NCI-H2081 (cell line): Measurements from ENCODE around the gene ZNF613.
"Not testable (repeated sequence)": the region's sequence is repeated elsewhere in the genome, so short reads cannot be mapped to it uniquely, and the experiment has no call there.

Experiments
- DNase-seq, 2 experiments: peaks; one replicate each; lab custom pipeline; 2025; lab: John Stamatoyannopoulos, UW

The ZNF613 gene

DNA sequence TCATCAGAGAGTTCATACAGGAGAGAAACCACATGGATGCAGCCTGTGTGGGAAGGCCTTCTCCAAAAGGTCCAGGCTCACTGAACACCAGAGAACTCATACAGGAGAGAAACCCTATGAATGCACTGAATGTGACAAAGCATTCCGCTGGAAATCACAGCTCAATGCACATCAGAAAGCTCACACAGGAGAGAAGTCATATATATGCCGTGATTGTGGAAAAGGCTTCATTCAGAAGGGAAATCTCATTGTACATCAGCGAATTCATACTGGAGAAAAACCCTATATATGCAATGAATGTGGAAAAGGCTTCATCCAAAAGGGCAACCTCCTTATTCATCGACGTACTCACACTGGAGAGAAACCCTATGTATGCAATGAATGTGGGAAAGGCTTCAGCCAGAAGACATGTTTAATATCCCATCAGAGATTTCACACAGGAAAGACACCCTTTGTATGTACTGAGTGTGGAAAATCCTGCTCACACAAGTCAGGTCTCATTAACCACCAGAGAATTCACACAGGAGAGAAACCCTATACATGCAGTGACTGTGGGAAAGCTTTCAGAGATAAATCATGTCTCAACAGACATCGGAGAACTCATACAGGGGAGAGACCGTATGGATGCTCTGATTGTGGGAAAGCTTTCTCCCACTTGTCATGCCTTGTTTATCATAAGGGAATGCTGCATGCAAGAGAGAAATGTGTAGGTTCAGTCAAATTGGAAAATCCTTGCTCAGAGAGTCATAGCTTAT lies 17.7 kb downstream of the ZNF613 start:
- no peak for DNase-seq

DNA sequence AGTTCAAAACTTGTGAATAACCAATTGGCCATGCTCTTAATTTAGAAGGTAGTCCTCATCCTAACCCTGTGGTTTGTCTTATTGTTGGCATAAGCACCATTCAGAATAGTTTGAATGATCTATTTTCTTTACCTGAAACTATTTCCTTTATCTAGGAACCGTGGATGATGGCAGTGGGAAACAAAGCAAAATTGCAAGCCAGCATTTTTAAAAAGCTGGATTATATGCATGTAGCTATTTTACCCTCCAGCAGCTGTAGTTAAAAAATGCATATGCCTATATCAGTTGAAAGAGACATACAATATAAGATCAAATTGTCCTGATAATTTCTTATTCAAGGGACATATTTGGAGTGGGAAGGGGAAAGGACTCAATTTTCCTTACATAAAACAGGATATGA lies 19.3 kb downstream of the ZNF613 start:
- DNase-seq: no peak

- no peak for DNase-seq
Measured at GRCh38 chr19:51948975-51949374, 21.7 kb downstream of the ZNF613 start.

DNA sequence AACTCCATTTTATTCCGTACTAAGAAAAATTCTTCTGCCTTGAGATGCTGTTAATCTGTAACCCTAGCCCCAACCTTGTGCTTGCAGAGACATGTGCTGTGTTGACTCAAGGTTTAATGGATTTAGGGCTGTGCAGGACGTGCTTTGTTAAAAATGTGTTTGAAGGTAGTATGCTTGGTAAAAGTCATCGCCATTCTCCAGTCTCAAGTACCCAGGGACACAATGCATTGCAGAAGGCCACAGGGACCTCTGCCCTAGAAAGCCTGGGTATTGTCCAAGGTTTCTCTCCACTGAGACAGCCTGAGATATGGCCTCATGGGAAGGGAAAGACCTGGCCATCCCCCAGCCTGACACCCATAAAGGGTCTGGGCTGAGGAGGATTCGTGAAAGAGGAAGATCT lies 30.6 kb downstream of the ZNF613 start:
- not testable (repeated sequence) for DNase-seq

DNA sequence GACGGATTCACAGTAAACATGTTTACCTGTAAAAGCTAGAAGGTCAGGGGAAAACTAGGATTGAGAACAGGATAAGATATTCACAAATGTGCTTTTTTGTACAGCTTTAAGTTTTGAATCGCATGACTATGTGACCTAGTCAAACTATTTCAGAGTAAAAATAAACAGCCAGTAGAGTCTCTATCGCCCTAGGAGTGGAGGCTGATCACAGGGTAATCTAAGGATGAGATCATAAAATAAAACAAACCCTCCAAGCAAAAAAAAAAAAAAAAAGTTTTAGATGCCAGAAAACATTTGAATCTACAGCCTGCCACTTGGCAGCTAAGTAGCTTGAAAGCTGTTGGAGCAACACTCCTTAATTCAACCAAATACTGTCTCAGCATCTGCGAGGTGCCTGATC lies 32.5 kb downstream of the ZNF613 start:
- no peak for DNase-seq

DNA sequence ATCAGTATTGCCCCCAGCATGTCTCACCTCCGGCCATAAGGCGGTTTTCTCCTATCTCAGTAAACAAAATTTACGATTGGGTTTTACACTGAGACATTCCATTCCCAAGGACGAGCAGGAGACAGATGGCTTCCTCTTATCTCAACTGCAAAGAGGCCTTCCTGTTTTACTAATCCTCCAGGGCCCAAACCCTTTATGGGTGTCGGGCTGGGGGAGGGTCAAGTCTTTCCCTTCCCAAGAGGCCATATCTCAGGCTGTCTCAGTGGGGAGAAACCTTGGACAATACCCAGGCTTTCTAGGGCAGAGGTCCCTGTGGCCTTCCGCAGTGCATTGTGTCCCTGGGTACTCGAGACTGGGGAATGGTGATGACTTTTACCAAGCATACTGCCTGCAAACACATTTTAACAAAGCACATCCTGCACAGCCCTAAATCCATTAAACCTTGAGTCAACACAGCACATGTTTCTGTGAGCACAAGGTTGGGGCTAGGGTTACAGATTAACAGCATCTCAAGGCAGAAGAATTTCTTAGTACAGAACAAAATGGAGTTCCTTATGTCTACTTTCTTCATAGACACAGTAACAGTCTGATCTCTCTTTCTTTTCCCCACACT lies 33.5 kb downstream of the ZNF613 start:
- DNase-seq: not testable (repeated sequence)

DNA sequence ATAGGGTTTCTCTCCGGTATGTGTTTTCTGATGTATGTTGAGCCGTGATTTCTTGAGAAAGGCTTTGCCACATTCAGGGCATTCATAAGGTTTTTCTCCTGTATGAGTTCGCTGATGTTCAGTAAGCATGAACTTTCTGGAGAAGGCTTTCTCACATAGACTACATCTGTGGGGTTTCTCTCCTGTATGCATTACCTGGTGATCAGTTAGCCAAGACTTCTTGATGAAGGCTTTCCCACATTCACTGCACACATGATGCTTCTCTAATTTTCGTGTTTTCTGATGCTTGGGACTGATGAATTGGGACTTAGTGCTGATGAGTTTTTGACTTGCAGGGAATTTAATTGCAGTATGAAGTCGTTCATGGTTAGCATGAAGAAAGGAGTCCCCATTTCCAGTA lies 38.3 kb downstream of the ZNF613 start:
- DNase-seq: no peak

DNA sequence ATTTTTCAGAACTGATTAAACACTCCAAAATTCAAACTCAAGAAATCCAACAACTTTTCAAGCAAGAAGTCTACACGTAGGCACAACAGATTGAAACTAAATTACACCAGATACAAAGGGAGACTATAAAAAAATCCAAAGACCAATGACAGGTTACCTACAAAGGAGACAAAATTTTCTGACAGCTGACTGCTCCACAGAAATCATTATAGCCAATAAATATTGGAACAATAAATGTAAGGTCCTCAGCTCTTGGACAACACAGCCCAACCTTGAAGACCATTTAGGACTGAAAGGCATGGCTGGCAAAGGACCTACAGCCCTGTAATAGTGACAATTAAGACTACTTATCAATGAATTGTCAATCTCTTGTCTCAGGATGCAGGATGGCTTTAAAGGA lies 43.4 kb downstream of the ZNF613 start:
- no peak for DNase-seq

DNA sequence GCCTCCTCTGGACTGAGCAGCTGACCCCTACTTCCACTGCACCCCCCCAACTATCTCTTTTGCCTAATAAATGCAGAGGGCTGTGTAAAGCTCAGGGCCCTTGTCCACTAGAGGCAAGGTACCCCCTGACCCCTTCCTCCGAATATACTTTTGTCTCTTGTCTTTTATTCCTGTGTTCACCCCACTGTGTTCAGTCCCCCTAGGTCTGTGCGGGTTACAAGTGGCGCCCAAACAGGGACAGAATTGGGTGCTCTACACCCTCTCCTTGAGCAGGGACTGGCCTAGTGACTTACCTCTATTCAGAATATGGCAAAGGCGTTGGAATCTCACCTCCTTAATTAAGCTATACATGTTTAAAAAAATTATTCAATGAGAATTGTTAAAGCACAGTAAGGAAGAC lies 44.4 kb downstream of the ZNF613 start:
- DNase-seq: no peak

DNA sequence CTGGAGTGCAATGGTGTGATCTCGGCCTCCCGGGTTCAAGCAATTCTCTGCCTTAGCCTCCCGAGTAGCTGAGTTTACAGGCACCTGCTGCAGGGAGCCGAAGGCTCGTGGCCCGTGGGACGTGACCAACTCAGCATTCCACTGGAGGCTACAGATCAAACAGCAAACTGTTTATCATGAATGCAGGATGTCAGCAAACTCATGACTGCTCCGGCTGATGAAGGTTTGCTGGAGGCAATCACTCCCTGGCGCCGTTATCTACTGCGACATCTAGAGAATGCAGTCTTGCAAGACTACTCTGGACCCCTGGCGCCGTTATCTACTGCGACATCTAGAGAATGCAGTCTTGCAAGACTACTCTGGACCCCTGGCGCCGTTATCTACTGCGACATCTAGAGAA lies 48.5 kb downstream of the ZNF613 start:
- DNase-seq: not testable (repeated sequence)

DNA sequence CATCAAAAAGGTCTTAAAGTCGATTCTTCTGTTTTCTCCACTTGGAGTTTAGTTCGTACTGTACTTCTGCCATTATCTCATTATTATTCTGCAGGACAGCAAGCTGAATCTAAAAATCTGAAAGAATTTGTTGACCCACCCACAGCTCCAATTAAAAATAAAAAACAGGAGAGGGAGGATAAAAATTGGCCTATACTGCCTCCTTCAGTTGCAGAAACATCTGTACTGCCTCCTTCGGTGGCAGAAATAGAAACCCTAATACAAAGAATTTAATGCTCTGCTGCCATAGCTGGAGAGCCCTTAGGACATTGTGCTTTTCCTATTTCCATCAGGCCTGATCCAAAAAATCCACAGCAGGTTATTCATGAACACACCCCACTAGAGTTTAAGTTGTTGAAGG lies 49.6 kb downstream of the ZNF613 start:
- no peak for DNase-seq

- DNase-seq: no peak
Measured at GRCh38 chr19:51977346-51977745, 50.1 kb downstream of the ZNF613 start.

GRCh38 chr19:51978882-51979281 lies 51.6 kb downstream of the ZNF613 start:
- DNase-seq: no peak

- DNase-seq: no peak
Measured at GRCh38 chr19:51980116-51980736, 53.0 kb downstream of the ZNF613 start.

GRCh38 chr19:51980926-51981325 lies 53.7 kb downstream of the ZNF613 start:
- not testable (repeated sequence) for DNase-seq

DNA sequence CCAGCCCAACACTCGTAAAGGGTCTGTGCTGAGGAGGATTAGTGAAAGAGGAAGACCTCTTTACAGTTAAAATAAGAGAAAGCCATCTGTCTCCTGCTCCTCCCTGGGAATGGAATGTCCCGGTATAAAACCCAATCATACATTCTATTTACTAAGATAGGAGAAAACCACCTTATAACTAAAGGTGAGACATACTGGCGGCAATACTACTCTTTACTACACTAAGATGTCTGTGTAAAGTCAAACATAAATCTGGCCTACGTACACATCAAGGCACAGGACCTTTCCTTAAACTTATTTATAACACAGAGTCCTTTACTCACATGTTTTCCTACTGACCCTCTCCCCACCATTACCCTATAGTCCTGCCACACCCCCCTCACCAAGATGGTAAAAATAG lies 56.1 kb downstream of the ZNF613 start:
- no peak for DNase-seq

DNA sequence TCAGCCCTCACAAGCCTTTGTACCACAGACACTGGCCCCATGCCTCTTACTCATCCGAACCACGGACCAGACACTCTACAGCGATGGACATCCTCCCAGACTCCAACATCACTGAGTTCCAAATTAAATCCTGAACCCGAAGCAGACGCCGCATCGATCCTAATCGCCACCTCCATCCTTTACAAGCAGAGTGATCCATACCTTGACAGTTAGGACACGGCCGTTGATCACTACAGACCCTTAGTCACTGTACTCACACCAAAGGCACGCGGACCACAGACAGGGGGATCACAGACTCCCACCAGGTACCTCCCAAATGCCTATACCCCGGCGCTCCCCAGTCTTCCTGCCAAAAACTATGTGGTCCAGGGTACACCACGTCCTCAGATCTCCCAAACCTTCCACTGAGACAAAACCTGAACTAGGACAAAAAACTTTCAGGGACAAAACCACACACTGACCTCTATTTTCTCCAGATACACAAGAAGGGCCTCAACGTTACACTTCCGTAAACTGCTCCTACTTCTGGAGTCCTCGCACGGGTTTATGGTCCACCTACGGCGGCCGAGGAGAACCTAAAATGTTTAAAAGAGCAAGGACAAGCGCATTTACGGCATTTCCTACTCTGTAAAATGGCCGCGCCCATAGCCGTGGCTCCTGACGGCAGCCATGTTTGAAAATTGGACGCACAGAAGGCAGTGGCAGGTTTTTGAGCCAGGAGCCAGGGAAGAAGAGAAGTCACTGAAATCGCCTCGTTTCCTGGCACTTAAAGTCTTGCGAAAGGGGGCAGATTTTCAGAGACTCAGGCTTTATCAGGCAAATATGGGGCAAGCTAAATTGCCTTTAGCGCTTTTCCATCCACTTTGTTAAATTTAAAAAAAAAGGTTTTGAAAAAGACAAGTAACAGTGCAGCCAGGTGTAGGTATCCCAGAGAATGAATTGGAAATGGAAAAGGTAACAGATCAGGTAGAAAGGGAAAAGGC lies 59.3 kb downstream of the ZNF613 start, which contains the start of gene ZNF350:
Gene ZNF350, minus strand, starts transcription at position 532 of the 983 bp plus-strand sequence. CDS start 12,480 bp downstream, outside the sequence.
- peak; percentile 2 to 18 for DNase-seq

GRCh38 chr19:51993422-51993821 lies 66.2 kb downstream of the ZNF613 start:
- DNase-seq: no peak

DNA sequence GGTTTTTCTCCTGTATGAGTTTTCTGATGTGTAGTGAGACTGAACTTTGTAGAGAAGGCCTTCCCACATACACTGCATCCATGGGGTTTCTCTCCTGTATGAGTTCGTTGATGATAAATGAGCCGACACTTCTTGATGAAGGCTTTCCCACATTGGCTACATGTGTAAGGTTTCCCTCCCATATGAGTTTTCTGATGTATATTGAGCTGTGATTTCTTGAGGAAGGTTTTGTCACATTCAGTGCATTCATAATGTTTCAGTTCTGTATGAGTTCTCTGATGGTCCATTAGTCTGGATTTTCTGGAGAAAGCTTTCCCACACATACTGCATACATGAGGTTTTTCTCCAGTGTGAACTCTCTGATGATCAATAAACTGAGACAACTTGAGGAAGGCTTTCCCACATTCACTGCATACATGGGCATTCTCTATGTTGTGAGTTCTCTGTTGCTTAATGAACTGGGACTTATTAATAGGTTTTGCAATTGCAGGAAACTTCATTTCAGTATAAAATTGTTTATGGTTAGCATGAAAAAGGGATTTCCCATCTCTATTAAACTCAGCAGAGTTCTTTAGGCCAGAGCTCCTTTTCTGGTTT lies 66.9 kb downstream of the ZNF613 start:
- no peak for DNase-seq
